Measurements from ENCODE around the gene B3GALT4.

Gene B3GALT4

GRCh38 chr6:33315793-33316602, 39.1 kb downstream of the B3GALT4 start:
- DNase-seq (ENCODE audit: low read depth), result no peak
- TF ChIP-seq CTCF (IDR thresholded peaks at IDR 0.05; ENCODE audit: control insufficient read depth, extremely low read depth, insufficient read depth), result no peak
- no peak overlapping the region for H3K4me3 ChIP-seq (ENCODE audit: low read depth, low read length)

- DNase-seq (ENCODE audit: low read depth), result no peak
- no peak for TF ChIP-seq CTCF (IDR thresholded peaks at IDR 0.05; ENCODE audit: control insufficient read depth, extremely low read depth, insufficient read depth)
- peak overlapping the region; percentile 47 for H3K4me3 ChIP-seq (ENCODE audit: low read depth, low read length)
Observed at GRCh38 chr6:33316603-33317418, 39.9 kb downstream of the B3GALT4 start.

DNA sequence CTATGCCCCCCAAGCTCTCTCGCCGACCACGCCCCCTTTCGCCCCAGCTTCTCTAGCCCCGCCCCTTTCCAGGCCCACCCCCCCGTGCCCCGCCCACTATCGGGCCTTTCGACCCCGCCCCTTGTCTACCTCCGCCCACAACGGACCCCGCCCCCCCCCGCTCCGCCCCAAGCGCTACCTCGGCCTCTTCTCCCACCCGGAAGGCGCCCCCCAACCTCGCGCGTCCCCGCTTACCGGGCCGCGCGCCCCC, 40.4 kb downstream of the B3GALT4 start:
- DNase-seq (ENCODE audit: low read depth), result no peak
- peak overlapping the region; percentile 65 for H3K4me3 ChIP-seq (ENCODE audit: low read depth, low read length)
- no peak for TF ChIP-seq CTCF (IDR thresholded peaks at IDR 0.05; ENCODE audit: control insufficient read depth, extremely low read depth, insufficient read depth)

GRCh38 chr6:33317669-33318425, 40.9 kb downstream of the B3GALT4 start, which contains the start of gene ZBTB22:
Gene ZBTB22 (minus strand): TSS chr6:33317744. CDS start chr6:33316916, 828 bp downstream.
- no peak for TF ChIP-seq CTCF (IDR thresholded peaks at IDR 0.05; ENCODE audit: control insufficient read depth, extremely low read depth, insufficient read depth)
- peak within 1 kb of the TSS; percentile 65 for H3K4me3 ChIP-seq (ENCODE audit: low read depth, low read length)
- DNase-seq (ENCODE audit: low read depth), result peak; percentile 98

DNA sequence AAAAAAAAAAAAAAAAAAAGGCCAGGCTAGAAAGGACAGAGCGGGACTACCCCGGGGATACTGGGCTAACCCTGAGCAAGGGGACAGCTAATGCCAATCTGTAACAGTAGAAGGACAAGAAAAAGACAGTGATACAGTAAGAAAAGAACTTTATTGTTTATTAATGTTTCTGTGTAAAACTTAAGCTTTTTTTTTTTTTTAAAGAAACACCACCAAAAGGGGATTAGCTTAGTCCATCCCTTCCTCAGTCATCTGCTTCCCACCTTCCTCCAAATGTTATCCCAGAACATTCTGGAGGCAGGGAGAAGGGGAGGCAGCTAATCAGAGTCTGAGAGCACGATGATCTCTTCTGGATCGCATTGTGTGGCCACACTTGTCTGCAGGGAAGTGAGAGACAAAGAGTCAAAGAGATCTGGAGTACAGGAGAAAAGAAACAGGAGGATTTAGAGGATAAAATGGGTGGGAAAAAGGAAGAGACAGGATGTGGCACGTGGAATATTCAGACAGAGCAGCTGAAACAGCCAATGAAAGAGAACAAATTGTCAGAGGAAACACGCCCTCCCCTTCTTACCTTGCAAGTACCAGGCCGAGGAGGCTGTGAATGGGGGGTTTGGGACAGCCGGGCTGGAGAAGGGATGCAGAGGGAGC, 41.6 kb downstream of the B3GALT4 start:
- no peak for DNase-seq (ENCODE audit: low read depth)
- TF ChIP-seq CTCF (IDR thresholded peaks at IDR 0.05; ENCODE audit: control insufficient read depth, extremely low read depth, insufficient read depth), result no peak
- peak overlapping the region; percentile 65 for H3K4me3 ChIP-seq (ENCODE audit: low read depth, low read length)

GRCh38 chr6:33319939-33320314, 43.0 kb downstream of the B3GALT4 start:
- TF ChIP-seq CTCF (IDR thresholded peaks at IDR 0.05; ENCODE audit: control insufficient read depth, extremely low read depth, insufficient read depth), result no peak
- H3K4me3 ChIP-seq (ENCODE audit: low read depth, low read length), result peak overlapping the region; percentile 24; the same call in 1 of the 2 replicates

More at GRCh38 chr6:33319939-33320314, 43.0 kb downstream of the B3GALT4 start:
- no peak for DNase-seq (ENCODE audit: low read depth)
